ENCODE data around the gene MYD88.

MYD88 gene

GRCh38 chr3:38147421-38147820 lies 9.0 kb downstream of the MYD88 start:
- TF ChIP-seq CTCF (IDR thresholded peaks at IDR 0.05; ENCODE audit: borderline replicate concordance, control extremely low read depth, extremely low read depth, insufficient read depth, missing control alignments): no peak
- no peak for DNase-seq (ENCODE audit: low spot score)
- in situ Hi-C loops (cut with MboI; ENCODE audit: low sequenced_read_pairs, unreplicated experiment): loop anchor here (25.0 kb wide), 1 partner anchor 340 kb away; the partner anchor contains the start of gene EXOG

GRCh38 chr3:38148311-38148882 lies 9.9 kb downstream of the MYD88 start:
- DNase-seq (ENCODE audit: low spot score): no peak
- no peak for TF ChIP-seq CTCF (IDR thresholded peaks at IDR 0.05; ENCODE audit: borderline replicate concordance, control extremely low read depth, extremely low read depth, insufficient read depth, missing control alignments)
- in situ Hi-C loops (cut with MboI; ENCODE audit: low sequenced_read_pairs, unreplicated experiment): loop anchor here (25.0 kb wide), 1 partner anchor 339 kb away; the partner anchor contains the start of gene EXOG

GRCh38 chr3:38149708-38150107 lies 11.2 kb downstream of the MYD88 start:
- no peak for DNase-seq (ENCODE audit: low spot score)
- TF ChIP-seq CTCF (IDR thresholded peaks at IDR 0.05; ENCODE audit: borderline replicate concordance, control extremely low read depth, extremely low read depth, insufficient read depth, missing control alignments): no peak
- in situ Hi-C loops (cut with MboI; ENCODE audit: low sequenced_read_pairs, unreplicated experiment): loop anchor here (25.0 kb wide), 1 partner anchor 338 kb away; the partner anchor contains the start of gene EXOG

GRCh38 chr3:38150780-38151528 lies 12.5 kb downstream of the MYD88 start:
- TF ChIP-seq CTCF (IDR thresholded peaks at IDR 0.05; ENCODE audit: borderline replicate concordance, control extremely low read depth, extremely low read depth, insufficient read depth, missing control alignments): no peak
- in situ Hi-C loops (cut with MboI; ENCODE audit: low sequenced_read_pairs, unreplicated experiment): no loop called here
- no peak for DNase-seq (ENCODE audit: low spot score)

GRCh38 chr3:38151667-38152265 lies 13.3 kb downstream of the MYD88 start:
- DNase-seq (ENCODE audit: low spot score): no peak
- in situ Hi-C loops (cut with MboI; ENCODE audit: low sequenced_read_pairs, unreplicated experiment): no loop called here
- no peak for TF ChIP-seq CTCF (IDR thresholded peaks at IDR 0.05; ENCODE audit: borderline replicate concordance, control extremely low read depth, extremely low read depth, insufficient read depth, missing control alignments)

GRCh38 chr3:38152609-38153008 lies 14.1 kb downstream of the MYD88 start:
- in situ Hi-C loops (cut with MboI; ENCODE audit: low sequenced_read_pairs, unreplicated experiment): no loop called here
- no peak for TF ChIP-seq CTCF (IDR thresholded peaks at IDR 0.05; ENCODE audit: borderline replicate concordance, control extremely low read depth, extremely low read depth, insufficient read depth, missing control alignments)
- no peak for DNase-seq (ENCODE audit: low spot score)
